ENCODE measurements around the gene UXS1. TPM values are rescaled to one million over a fixed set of nuclear protein-coding genes. Genes with fewer than 3 reads are reported as not detected.
"Not testable (repeated sequence)": the region's sequence is repeated elsewhere in the genome, so short reads cannot be mapped to it uniquely, and the experiment has no call there.

Gene UXS1
- total RNA-seq, 1 experiment from 2014 or later = 24.5 TPM

- DNase-seq (ENCODE audit: low spot score) = no peak
Observed at GRCh38 chr2:106137731-106138521, 56.2 kb downstream of the UXS1 start.

GRCh38 chr2:106131192-106131591 lies 62.9 kb downstream of the UXS1 start:
- not testable (repeated sequence) for DNase-seq (ENCODE audit: low spot score)

GRCh38 chr2:106130251-106130998 lies 63.7 kb downstream of the UXS1 start:
- peak; percentile 61 for DNase-seq (ENCODE audit: low spot score)

- no peak for DNase-seq (ENCODE audit: low spot score)
Observed at GRCh38 chr2:106129592-106129991, 64.5 kb downstream of the UXS1 start.

GRCh38 chr2:106129150-106129549 lies 65.0 kb downstream of the UXS1 start:
- DNase-seq (ENCODE audit: low spot score) = no peak

GRCh38 chr2:106127776-106128268 lies 66.3 kb downstream of the UXS1 start:
- DNase-seq (ENCODE audit: low spot score) = no peak

- no peak for DNase-seq (ENCODE audit: low spot score)
Observed at GRCh38 chr2:106127282-106127771, 66.8 kb downstream of the UXS1 start.

GRCh38 chr2:106126705-106127281 lies 67.3 kb downstream of the UXS1 start:
- peak; percentile 17 for DNase-seq (ENCODE audit: low spot score)

- no peak for DNase-seq (ENCODE audit: low spot score)
Observed at GRCh38 chr2:106126295-106126694, 67.8 kb downstream of the UXS1 start.

GRCh38 chr2:106124905-106125549 lies 69.1 kb downstream of the UXS1 start:
- DNase-seq (ENCODE audit: low spot score) = peak; percentile 43

- DNase-seq (ENCODE audit: low spot score) = no peak
Observed at GRCh38 chr2:106124106-106124756, 69.9 kb downstream of the UXS1 start.

GRCh38 chr2:106122157-106122556 lies 71.9 kb downstream of the UXS1 start:
- no peak for DNase-seq (ENCODE audit: low spot score)

GRCh38 chr2:106120432-106120831 lies 73.7 kb downstream of the UXS1 start:
- no peak for DNase-seq (ENCODE audit: low spot score)

- DNase-seq (ENCODE audit: low spot score) = no peak
Observed at GRCh38 chr2:106119074-106119473, 75.0 kb downstream of the UXS1 start.

GRCh38 chr2:106117882-106118684 lies 76.0 kb downstream of the UXS1 start:
- peak; percentile 50 for DNase-seq (ENCODE audit: low spot score)

- DNase-seq (ENCODE audit: low spot score) = no peak
Observed at GRCh38 chr2:106117347-106117746, 76.8 kb downstream of the UXS1 start.

GRCh38 chr2:106116248-106116647 lies 77.9 kb downstream of the UXS1 start:
- DNase-seq (ENCODE audit: low spot score) = no peak

- DNase-seq (ENCODE audit: low spot score) = no peak
Observed at GRCh38 chr2:106115665-106116064, 78.4 kb downstream of the UXS1 start.

GRCh38 chr2:106115250-106115649 lies 78.9 kb downstream of the UXS1 start:
- DNase-seq (ENCODE audit: low spot score) = peak; percentile 53

- no peak for DNase-seq (ENCODE audit: low spot score)
Observed at GRCh38 chr2:106114166-106114565, 79.9 kb downstream of the UXS1 start.
